ENCODE results near the gene TALDO1.

TALDO1 gene

DNA sequence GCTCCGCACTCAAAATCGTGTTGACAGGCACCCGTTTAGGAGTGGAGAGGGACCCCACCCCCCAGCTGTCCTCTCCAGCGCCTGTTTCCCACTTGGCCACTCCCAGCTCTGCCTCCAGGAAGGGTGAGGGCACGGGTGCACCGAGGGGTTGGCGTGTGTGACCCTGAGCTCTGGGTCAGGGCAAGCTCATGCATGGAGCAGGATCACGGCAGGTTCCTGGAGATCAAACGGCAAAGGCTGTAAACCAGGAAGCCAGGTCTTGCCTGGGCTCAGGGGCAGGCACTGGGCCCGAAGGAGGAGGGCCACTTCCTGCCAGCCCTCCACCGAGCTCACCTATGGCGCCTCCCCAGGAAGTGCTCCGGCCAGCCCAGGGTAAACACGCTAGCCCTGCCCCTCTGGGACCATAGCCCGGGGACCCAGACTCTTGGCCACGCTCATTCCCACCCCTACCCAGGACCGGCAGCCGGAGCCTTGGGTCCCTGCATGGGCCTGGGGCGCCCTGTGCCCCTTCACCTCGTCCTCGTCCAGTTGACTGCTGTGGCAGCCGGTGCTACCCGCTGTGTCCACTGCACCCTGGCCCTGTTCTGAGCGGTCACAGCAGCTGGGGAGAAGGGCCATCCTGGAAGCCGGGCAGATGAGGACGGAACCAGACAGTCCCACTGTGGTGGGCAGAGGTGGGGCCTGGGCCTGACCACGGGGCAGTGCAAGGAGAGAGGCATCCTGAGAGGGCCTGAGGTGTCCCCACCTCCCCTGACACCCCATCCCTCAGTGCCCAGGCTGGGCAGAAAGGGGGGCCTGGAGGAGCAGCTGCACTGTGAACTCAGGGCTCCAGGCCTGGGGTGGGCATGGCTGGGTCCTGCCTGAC lies 42.3 kb upstream of the TALDO1 start:
- Histone ChIP-seq H3K79me2 (ENCODE audit: insufficient read depth, low read length) (no peaks in the 10 kb centered on the region), H3K9me3 (ENCODE audit: low read length) (no peaks in the 10 kb centered on the region), H3K4me1 (ENCODE audit: insufficient read depth, low read length, severe bottlenecking) (no peaks in the 10 kb centered on the region), H3K27ac (ENCODE audit: low read depth, low read length, poor library complexity, severe bottlenecking) (no peak overlapping the region), H2AFZ (ENCODE audit: low read length) (no peak overlapping the region), H4K20me1 (ENCODE audit: insufficient read depth, low read length) (no peaks in the 10 kb centered on the region), H3F3A (ENCODE audit: insufficient read depth, low read length) (no peaks in the 10 kb centered on the region), H3K27me3 (ENCODE audit: insufficient read depth, low read length) (no peaks in the 10 kb centered on the region; the same call in 1 of the 2 replicates), H3K9me2 (ENCODE audit: low read depth, low read length) (no peaks in the 10 kb centered on the region), H3K9ac (ENCODE audit: low read length) (no peak overlapping the region), H3K4me3 (ENCODE audit: low read depth, low read length, poor library complexity, severe bottlenecking) (no peak overlapping the region), H3K4me2 (ENCODE audit: low read length) (no peak overlapping the region), H3K36me3 (ENCODE audit: insufficient read depth, low read length) (no peaks in the 10 kb centered on the region; the same call in 1 of the 2 replicates)
- TF ChIP-seq CTCF (IDR thresholded peaks at IDR 0.05; ENCODE audit: low read length) (no peak), EZH2 (IDR thresholded peaks at IDR 0.05; ENCODE audit: borderline replicate concordance, low read length) (no peak)

DNA sequence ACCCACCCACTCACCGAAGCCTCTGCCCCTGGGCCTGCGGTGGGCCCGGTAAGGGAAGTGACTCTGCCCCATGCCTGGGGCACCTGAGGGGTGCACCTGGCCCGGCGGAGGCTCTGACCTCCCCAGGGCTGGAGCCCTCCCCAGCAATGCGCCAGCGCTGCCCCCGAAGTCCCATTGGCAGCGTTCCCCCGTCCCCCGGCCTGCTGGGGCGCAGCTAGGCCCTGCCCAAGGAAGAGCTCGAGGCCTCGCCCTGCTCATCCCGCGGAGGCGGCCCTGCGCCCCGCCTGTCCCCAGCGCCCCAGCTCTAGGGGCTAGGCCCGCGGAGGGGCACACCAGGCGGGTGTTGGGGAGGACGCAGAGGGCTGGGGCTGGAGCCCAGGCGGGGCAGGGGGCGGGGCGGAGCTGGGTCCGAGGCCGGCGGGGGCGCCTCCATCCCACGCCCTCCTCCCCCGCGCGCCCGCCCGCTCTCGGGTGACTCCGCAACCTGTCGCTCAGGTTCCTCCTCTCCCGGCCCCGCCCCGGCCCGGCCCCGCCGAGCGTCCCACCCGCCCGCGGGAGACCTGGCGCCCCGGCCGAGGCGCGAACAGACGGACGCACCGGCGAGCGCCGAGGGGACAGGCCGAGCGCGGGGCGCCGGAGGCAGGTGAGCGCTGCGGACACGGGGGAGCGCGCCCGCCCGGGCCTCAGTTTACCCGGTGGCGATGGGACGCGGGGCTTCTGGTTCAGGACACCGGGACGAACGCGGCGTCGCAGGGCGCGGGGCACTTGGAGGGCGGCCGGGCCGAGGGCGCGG lies 41.4 kb upstream of the TALDO1 start, which contains the start of gene EPS8L2:
EPS8L2 (plus strand) TSS at position 586 of the 793 bp plus-strand sequence. CDS start 3,177 bp downstream, outside the sequence.
- H3K4me1 ChIP-seq (ENCODE audit: insufficient read depth, low read length, severe bottlenecking), result no peaks in the 10 kb centered on the region
- H3F3A ChIP-seq (ENCODE audit: insufficient read depth, low read length), result no peaks in the 10 kb centered on the region
- no peaks in the 10 kb centered on the region for H3K79me2 ChIP-seq (ENCODE audit: insufficient read depth, low read length)
- H4K20me1 ChIP-seq (ENCODE audit: insufficient read depth, low read length), result no peaks in the 10 kb centered on the region
- H3K4me3 ChIP-seq (ENCODE audit: low read depth, low read length, poor library complexity, severe bottlenecking), result no peak within 1 kb of the TSS
- no peak within 1 kb of the TSS for H3K4me2 ChIP-seq (ENCODE audit: low read length)
- H3K9ac ChIP-seq (ENCODE audit: low read length), result no peak within 1 kb of the TSS
- H3K9me3 ChIP-seq (ENCODE audit: low read length), result no peaks in the 10 kb centered on the region
- H3K27ac ChIP-seq (ENCODE audit: low read depth, low read length, poor library complexity, severe bottlenecking), result no peak within 1 kb of the TSS
- H3K9me2 ChIP-seq (ENCODE audit: low read depth, low read length), result no peaks in the 10 kb centered on the region
- no peak for TF ChIP-seq EZH2 (IDR thresholded peaks at IDR 0.05; ENCODE audit: borderline replicate concordance, low read length)
- TF ChIP-seq CTCF (IDR thresholded peaks at IDR 0.05; ENCODE audit: low read length), result no peak
- no peak within 1 kb of the TSS for H2AFZ ChIP-seq (ENCODE audit: low read length)
- H3K36me3 ChIP-seq (ENCODE audit: insufficient read depth, low read length), result no peaks in the 10 kb centered on the region
- H3K27me3 ChIP-seq (ENCODE audit: insufficient read depth, low read length), result no peaks in the 10 kb centered on the region; the same call in 1 of the 2 replicates

GRCh38 chr11:706439-706956 lies 40.8 kb upstream of the TALDO1 start:
- Histone ChIP-seq H3K27ac (ENCODE audit: low read depth, low read length, poor library complexity, severe bottlenecking) (no peak overlapping the region), H3K4me3 (ENCODE audit: low read depth, low read length, poor library complexity, severe bottlenecking) (no peak overlapping the region), H3K4me2 (ENCODE audit: low read length) (no peak overlapping the region)

More at GRCh38 chr11:706439-706956, 40.8 kb upstream of the TALDO1 start:
- Histone ChIP-seq H3K27me3 (ENCODE audit: insufficient read depth, low read length) (no peaks in the 10 kb centered on the region; the same call in 1 of the 2 replicates), H3K9me2 (ENCODE audit: low read depth, low read length) (no peaks in the 10 kb centered on the region), H3K4me1 (ENCODE audit: insufficient read depth, low read length, severe bottlenecking) (no peaks in the 10 kb centered on the region), H3K79me2 (ENCODE audit: insufficient read depth, low read length) (no peaks in the 10 kb centered on the region), H3K9me3 (ENCODE audit: low read length) (no peaks in the 10 kb centered on the region), H3F3A (ENCODE audit: insufficient read depth, low read length) (no peaks in the 10 kb centered on the region), H4K20me1 (ENCODE audit: insufficient read depth, low read length) (no peaks in the 10 kb centered on the region), H2AFZ (ENCODE audit: low read length) (no peak overlapping the region), H3K9ac (ENCODE audit: low read length) (no peak overlapping the region), H3K36me3 (ENCODE audit: insufficient read depth, low read length) (no peaks in the 10 kb centered on the region)
- no peak for TF ChIP-seq CTCF (IDR thresholded peaks at IDR 0.05; ENCODE audit: low read length)
- TF ChIP-seq EZH2 (IDR thresholded peaks at IDR 0.05; ENCODE audit: borderline replicate concordance, low read length), result no peak
